Left ventricle myocardium inferior (tissue), 1 donor: ENCODE data around the gene USH2A. TPM values are rescaled to one million over a fixed set of nuclear protein-coding genes. Genes with fewer than 3 reads are reported as not detected.

Experiments
- DNase-seq: peaks from one replicate; pipeline ENCODE4 v3.0.0-alpha.2; 2020
- H3K27ac ChIP-seq: fragments of 200-600 bp; replicated peaks from 2 replicates; pipeline ENCODE4 v1.8.0; 2021
- H3K27me3 ChIP-seq: fragments of 200-600 bp; 2 replicates; pipeline ENCODE4 v1.8.0; 2021; ENCODE audit warnings: low read depth
- H3K36me3 ChIP-seq: fragments of 200-600 bp; 2 replicates; pipeline ENCODE4 v1.8.0; 2021
- H3K4me1 ChIP-seq: fragments of 200-600 bp; 2 replicates; pipeline ENCODE4 v1.8.0; 2021
- H3K4me3 ChIP-seq: fragments of 200-600 bp; 2 replicates; pipeline ENCODE4 v1.8.0; 2021; ENCODE audit warnings: mild to moderate bottlenecking, moderate library complexity
- H3K9me3 ChIP-seq: fragments of 200-600 bp; replicated peaks from 2 replicates; pipeline ENCODE4 v1.8.0; 2021
- intact Hi-C: fragments of 100-400 bp; cut with micrococcal nuclease; formaldehyde crosslinking; loops from one replicate; pipeline ENCODE4 v1.11.0; 2022
- total RNA-seq: library from RNA; stranded (reverse); fragmentation: NEBNext Ultra II Directional; extraction: Animal tissue kit (Norgen Biotek cat#: 25700); gene quantifications from one replicate; pipeline ENCODE4 v1.2.1, GENCODE V29; 2021
- TF ChIP-seq, protein P1 (sequence below): fragments of 200-600 bp; IDR thresholded peaks from 2 replicates; pipeline ENCODE4 v1.8.0; 2021; ENCODE audit warnings: antibody characterized with exemption, mild to moderate bottlenecking, borderline replicate concordance
- donor health status: DM: no; HTN: yes; CAD: no; lungs with severe emphysema.

Gene USH2A
- total RNA-seq, 1 donor from 2014 or later: 3.6 TPM

DNA sequence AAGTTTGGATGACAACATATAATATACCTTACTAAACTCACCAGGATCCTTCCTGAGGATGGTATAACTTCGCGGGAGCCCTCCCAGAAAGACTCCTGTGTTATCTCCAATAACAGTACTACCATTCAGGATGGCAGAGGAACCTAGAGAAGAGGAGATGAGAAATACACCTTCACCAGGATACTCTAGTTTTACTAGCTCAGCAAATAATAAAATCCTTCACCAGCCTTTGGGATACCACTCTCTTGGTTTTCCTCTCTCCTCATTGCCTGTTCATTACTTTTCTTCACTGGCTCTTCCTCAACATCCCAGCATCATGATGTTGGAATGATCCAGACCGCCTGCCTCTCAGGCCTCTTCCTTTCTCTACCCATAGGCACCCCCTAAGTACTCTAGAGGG, 336.6 kb downstream of the USH2A start:
- no peaks in the 10 kb centered on the region for H3K9me3 ChIP-seq
- no peaks in the 10 kb centered on the region for H3K4me1 ChIP-seq
- intact Hi-C loops: no loop called here
- TF ChIP-seq, protein P1, sequence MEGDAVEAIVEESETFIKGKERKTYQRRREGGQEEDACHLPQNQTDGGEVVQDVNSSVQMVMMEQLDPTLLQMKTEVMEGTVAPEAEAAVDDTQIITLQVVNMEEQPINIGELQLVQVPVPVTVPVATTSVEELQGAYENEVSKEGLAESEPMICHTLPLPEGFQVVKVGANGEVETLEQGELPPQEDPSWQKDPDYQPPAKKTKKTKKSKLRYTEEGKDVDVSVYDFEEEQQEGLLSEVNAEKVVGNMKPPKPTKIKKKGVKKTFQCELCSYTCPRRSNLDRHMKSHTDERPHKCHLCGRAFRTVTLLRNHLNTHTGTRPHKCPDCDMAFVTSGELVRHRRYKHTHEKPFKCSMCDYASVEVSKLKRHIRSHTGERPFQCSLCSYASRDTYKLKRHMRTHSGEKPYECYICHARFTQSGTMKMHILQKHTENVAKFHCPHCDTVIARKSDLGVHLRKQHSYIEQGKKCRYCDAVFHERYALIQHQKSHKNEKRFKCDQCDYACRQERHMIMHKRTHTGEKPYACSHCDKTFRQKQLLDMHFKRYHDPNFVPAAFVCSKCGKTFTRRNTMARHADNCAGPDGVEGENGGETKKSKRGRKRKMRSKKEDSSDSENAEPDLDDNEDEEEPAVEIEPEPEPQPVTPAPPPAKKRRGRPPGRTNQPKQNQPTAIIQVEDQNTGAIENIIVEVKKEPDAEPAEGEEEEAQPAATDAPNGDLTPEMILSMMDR: no peak
- no peak overlapping the region for H3K4me3 ChIP-seq
- H3K36me3 ChIP-seq: no peaks in the 10 kb centered on the region
- H3K27me3 ChIP-seq: no peaks in the 10 kb centered on the region
- no peak for DNase-seq
- H3K27ac ChIP-seq: no peak overlapping the region

- no peaks in the 10 kb centered on the region for H3K27me3 ChIP-seq
- TF ChIP-seq, protein P1: no peak
- no peak overlapping the region for H3K27ac ChIP-seq
- no peaks in the 10 kb centered on the region for H3K4me1 ChIP-seq
- H3K4me3 ChIP-seq: no peak overlapping the region
- intact Hi-C loops: no loop called here
- DNase-seq: no peak
- no peaks in the 10 kb centered on the region for H3K36me3 ChIP-seq
- no peaks in the 10 kb centered on the region for H3K9me3 ChIP-seq
These were observed 341.8 kb downstream of the USH2A start for GRCh38 chr1:216081445-216081844.

GRCh38 chr1:216076751-216077150, 346.5 kb downstream of the USH2A start:
- Histone ChIP-seq H3K27me3 (no peaks in the 10 kb centered on the region), H3K27ac (no peak overlapping the region), H3K4me1 (no peaks in the 10 kb centered on the region), H3K9me3 (no peaks in the 10 kb centered on the region), H3K36me3 (no peaks in the 10 kb centered on the region), H3K4me3 (no peak overlapping the region)
- TF ChIP-seq, protein P1: no peak
- no peak for DNase-seq
- intact Hi-C loops: no loop called here

- TF ChIP-seq, protein P1: no peak
- Histone ChIP-seq H3K4me3 (no peak overlapping the region), H3K9me3 (no peaks in the 10 kb centered on the region), H3K4me1 (no peaks in the 10 kb centered on the region), H3K36me3 (no peaks in the 10 kb centered on the region), H3K27me3 (no peaks in the 10 kb centered on the region), H3K27ac (no peak overlapping the region)
- no peak for DNase-seq
- intact Hi-C loops: no loop called here
These were observed 347.9 kb downstream of the USH2A start for GRCh38 chr1:216075339-216075738.

- H3K4me3 ChIP-seq: no peak overlapping the region
- H3K27ac ChIP-seq: no peak overlapping the region
- H3K4me1 ChIP-seq: no peaks in the 10 kb centered on the region
- H3K36me3 ChIP-seq: no peaks in the 10 kb centered on the region
- no peaks in the 10 kb centered on the region for H3K27me3 ChIP-seq
- intact Hi-C loops: no loop called here
- DNase-seq: no peak
- no peaks in the 10 kb centered on the region for H3K9me3 ChIP-seq
- TF ChIP-seq, protein P1: no peak
These were observed 349.3 kb downstream of the USH2A start for GRCh38 chr1:216073793-216074595.
